ENCODE measurements around the gene SRC.

DNA sequence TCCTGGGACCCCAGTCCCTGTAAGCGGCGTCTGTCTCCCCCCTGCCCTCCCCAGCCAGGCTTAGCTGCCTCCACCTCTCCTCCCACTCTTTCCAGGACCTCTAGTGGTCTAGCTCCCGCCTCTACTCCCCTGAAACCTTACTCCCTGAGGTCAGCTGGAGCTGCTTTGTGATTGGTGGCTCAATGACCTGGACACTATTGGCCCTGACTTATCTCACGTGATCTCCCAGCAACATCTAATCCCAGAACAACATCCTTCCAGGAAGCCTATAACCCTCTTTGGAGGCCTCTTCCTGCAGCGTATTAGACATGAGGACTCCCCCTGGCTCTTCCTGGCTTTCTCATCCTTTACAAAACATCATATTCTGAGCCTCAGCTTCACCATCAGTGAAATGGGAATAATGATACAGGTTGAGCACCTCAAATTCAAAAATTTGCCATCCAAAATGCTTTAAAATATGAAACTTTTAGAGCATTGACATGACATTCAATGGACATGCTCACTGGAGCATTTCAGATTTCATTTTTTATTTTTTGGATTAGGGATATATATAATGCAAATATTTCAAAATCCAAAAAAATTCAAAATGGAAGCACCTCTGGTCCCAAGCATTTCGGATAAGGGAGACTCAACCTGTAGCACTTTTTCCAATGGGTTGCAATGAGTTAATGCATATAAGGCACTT lies 16.3 kb upstream of the SRC start:
- TF ChIP-seq, protein P1, sequence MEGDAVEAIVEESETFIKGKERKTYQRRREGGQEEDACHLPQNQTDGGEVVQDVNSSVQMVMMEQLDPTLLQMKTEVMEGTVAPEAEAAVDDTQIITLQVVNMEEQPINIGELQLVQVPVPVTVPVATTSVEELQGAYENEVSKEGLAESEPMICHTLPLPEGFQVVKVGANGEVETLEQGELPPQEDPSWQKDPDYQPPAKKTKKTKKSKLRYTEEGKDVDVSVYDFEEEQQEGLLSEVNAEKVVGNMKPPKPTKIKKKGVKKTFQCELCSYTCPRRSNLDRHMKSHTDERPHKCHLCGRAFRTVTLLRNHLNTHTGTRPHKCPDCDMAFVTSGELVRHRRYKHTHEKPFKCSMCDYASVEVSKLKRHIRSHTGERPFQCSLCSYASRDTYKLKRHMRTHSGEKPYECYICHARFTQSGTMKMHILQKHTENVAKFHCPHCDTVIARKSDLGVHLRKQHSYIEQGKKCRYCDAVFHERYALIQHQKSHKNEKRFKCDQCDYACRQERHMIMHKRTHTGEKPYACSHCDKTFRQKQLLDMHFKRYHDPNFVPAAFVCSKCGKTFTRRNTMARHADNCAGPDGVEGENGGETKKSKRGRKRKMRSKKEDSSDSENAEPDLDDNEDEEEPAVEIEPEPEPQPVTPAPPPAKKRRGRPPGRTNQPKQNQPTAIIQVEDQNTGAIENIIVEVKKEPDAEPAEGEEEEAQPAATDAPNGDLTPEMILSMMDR (optimal IDR thresholded peaks at IDR 0.05 in 1 of 3, IDR thresholded peaks at IDR 0.05 in 1 of 3, conservative IDR thresholded peaks at IDR 0.05 in 1 of 3; ENCODE audit: extremely low read depth in 1 of 3, insufficient read depth in 2 of 3, low read length in 3 of 3), result no peak
- TF ChIP-seq EZH2 (IDR thresholded peaks at IDR 0.05; ENCODE audit: low read length), result no peak
